GM12874 (cell line): Measurements from ENCODE around the gene LGALS7.

ENCODE experiments used
- TF ChIP-seq, protein P1 (sequence below): IDR thresholded peaks from 2 replicates; pipeline ENCODE4 v1.5.1; 2011; ENCODE audit warnings: low read depth, mild to moderate bottlenecking, control low read depth, low read length, moderate library complexity; ENCODE audit not compliant: insufficient read depth

The LGALS7 gene

DNA sequence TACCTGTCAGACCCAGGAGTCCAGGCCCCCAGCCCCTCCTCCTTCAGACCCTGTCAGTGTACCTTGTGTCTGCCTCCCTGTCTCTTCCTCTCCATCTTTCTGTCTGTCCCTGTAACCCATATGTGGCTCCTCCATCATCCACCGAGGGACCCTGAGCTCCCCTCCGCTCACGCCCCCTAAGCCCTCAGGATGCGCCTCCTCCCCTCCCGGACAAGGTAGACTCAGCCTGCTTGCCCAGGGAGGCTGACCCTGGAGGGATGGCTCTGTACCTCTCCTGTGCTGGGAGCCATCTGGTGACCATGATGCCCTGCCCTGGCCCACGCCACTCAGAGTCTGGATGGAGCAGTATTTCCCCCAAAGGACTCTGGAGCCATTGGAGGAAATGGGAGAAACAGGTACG is 28.0 kb downstream of the LGALS7 start:
- TF ChIP-seq, protein P1, sequence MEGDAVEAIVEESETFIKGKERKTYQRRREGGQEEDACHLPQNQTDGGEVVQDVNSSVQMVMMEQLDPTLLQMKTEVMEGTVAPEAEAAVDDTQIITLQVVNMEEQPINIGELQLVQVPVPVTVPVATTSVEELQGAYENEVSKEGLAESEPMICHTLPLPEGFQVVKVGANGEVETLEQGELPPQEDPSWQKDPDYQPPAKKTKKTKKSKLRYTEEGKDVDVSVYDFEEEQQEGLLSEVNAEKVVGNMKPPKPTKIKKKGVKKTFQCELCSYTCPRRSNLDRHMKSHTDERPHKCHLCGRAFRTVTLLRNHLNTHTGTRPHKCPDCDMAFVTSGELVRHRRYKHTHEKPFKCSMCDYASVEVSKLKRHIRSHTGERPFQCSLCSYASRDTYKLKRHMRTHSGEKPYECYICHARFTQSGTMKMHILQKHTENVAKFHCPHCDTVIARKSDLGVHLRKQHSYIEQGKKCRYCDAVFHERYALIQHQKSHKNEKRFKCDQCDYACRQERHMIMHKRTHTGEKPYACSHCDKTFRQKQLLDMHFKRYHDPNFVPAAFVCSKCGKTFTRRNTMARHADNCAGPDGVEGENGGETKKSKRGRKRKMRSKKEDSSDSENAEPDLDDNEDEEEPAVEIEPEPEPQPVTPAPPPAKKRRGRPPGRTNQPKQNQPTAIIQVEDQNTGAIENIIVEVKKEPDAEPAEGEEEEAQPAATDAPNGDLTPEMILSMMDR, result no peak

- TF ChIP-seq, protein P1, result no peak
Measured at GRCh38 chr19:38744874-38745273, 28.4 kb downstream of the LGALS7 start.

DNA sequence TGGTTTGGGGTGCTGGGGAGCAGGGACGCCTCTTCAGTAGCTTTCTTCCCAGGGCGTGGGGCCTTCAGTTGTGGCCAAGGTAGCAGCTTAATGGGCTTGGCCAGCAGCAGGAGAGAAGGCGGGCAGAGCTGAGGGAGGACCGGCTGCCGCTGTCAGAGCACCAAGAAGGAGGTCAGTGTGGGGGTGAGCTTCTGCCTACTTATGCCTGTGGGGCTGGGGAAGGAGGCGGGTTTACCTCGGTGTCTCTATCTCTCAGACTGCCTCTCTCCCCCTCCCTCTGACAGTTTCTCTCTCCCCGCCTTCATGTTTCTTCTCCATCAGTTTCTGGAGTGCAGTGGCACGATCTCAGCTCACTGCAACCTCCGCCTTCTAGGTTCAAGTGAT is 29.0 kb downstream of the LGALS7 start, which contains the start of gene CAPN12:
Gene CAPN12, minus strand, starts transcription at position 177 of the 384 bp plus-strand sequence. CDS start 309 bp downstream, outside the sequence.
- TF ChIP-seq, protein P1, result no peak

DNA sequence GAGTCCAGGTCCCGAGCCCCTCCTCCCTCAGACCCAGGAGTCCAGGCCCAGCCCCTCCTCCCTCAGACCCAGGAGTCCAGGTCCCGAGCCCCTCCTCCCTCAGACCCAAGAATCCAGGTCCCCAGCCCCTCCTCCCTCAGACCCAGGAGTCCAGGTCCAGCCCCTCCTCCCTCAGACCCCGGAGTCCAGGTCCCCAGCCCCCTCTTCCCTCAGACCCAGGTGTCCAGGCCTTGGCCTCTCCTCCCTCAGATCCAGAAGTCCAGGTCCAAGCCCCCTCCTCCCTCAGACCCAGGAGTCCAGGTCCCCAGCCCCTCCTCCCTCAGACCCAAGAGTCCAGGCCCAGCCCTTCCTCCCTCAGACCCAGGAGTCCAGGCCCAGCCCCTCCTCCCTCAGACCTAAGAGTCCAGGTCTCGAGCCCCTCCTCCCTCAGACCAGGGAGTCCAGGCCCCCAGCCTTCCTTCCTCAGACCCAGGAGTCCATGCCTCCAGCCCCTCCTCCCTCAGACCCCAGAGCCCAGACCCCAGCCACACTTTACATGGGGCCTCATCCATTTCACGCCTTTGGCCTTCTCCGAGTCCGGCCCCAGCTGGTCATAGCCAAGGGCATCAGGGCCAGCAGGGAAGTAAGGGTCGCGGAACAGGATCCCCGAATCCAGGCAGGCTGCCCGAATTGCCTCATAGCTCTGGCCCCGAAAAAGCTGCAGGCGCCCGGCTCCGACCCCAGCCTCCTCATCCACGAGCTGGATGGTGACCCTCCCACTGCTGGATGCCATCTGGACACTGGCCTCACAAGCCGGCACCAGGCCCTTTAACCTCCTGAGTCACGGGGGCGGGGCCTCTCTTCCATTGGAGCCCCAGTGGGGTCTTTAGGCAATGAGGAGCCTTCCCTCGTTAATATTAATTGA is 29.7 kb downstream of the LGALS7 start:
- TF ChIP-seq, protein P1, result no peak

GRCh38 chr19:38742906-38743305 is 30.4 kb downstream of the LGALS7 start:
- TF ChIP-seq, protein P1, result no peak

- TF ChIP-seq, protein P1, result no peak
Measured at GRCh38 chr19:38742296-38742695, 31.0 kb downstream of the LGALS7 start.

DNA sequence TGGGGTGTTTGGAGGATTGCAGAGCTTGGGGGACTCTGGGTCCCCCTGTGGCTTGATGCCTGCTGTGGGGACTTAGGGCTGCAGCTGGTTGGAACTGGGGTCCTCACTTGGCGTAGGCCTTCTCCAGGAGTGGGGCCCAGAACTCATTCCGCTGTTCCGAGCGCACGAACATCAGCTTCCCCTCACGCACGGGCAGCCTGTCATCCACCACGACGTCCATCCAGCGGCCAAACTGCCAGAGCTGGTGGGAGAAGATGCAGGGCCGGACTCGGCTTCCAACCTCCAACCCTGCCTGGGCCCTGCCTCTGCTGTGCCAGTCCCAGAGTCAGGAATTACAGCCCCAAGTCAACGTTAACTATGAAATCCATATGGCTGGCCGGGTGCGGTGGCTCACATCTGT is 31.6 kb downstream of the LGALS7 start:
- TF ChIP-seq, protein P1, result no peak
